Body of pancreas (tissue), 4 donors: Measurements from ENCODE around the gene ZNF407.

Experiments
- CTCF ChIP-seq, 7 experiments: fragments of 450-650 bp in 4 of 7; fragments of 200-600 bp in 3 of 7; sonication (generic) in 3 of 7; IDR thresholded peaks; one replicate each; pipeline ENCODE4 v1.5.1; 2016 to 2019; ENCODE audit warnings: antibody characterized with exemption in 7 of 7
- POLR2A ChIP-seq, 3 donors: fragments of 450-650 bp; IDR thresholded peaks; one replicate each; pipeline ENCODE4 v1.6.1; 2016; ENCODE audit warnings: antibody characterized with exemption in 3 of 3, mild to moderate bottlenecking in 2 of 3

GRCh38 chr18:74949611-74950010, 351.9 kb downstream of the ZNF407 start:
- TF ChIP-seq POLR2A (IDR thresholded peaks at IDR 0.05) (no peak), CTCF (IDR thresholded peaks at IDR 0.05) (no peak)
